ENCODE measurements around the gene NUP107.

The NUP107 gene

DNA sequence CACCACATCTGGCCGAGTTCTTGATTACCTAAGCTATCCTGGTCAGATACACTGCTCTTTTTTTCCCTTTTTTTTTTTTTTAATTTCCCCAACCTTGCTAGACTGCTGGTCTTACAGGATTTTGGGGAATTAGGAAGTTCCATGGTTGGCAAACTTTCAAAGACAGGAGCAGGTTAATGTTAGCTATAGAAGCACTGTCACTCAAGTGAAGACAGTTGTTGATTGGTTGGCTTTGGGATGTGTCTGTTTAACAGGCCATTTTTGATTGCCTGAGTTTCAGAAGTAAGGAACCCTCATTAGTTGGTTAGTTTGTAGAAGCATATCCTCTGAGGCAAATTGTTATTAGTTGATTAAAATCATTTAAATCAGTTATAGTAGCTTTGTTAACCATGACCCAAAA lies 39.3 kb upstream of the NUP107 start:
- DNase-seq (ENCODE audit: low read depth): no peak
- TF ChIP-seq, protein P1, sequence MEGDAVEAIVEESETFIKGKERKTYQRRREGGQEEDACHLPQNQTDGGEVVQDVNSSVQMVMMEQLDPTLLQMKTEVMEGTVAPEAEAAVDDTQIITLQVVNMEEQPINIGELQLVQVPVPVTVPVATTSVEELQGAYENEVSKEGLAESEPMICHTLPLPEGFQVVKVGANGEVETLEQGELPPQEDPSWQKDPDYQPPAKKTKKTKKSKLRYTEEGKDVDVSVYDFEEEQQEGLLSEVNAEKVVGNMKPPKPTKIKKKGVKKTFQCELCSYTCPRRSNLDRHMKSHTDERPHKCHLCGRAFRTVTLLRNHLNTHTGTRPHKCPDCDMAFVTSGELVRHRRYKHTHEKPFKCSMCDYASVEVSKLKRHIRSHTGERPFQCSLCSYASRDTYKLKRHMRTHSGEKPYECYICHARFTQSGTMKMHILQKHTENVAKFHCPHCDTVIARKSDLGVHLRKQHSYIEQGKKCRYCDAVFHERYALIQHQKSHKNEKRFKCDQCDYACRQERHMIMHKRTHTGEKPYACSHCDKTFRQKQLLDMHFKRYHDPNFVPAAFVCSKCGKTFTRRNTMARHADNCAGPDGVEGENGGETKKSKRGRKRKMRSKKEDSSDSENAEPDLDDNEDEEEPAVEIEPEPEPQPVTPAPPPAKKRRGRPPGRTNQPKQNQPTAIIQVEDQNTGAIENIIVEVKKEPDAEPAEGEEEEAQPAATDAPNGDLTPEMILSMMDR (conservative IDR thresholded peaks at IDR 0.05; ENCODE audit: low read length): no peak
- H3K4me3 ChIP-seq (ENCODE audit: low read length): no peak overlapping the region

DNA sequence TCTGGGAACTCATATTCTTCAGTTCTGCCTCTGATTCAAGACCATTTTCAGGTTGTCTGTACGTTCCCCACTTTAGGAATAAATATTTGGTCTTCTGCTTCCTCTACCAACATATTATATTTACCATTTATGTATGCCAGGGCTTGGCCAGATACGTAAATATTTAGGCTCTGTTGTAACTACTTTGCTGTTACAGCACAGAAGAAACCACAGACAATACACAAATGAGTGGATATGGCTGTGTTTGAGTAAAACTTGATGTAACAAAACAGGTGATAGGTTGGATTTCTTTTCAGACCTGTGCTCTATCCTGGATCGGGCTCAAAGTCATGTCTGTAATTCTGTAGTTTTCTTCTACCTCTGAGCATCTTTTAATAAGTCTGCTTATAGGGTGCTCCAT lies 38.6 kb upstream of the NUP107 start:
- TF ChIP-seq, protein P1 (conservative IDR thresholded peaks at IDR 0.05; ENCODE audit: low read length): no peak
- H3K4me3 ChIP-seq (ENCODE audit: low read length): no peak overlapping the region
- no peak for DNase-seq (ENCODE audit: low read depth)

DNA sequence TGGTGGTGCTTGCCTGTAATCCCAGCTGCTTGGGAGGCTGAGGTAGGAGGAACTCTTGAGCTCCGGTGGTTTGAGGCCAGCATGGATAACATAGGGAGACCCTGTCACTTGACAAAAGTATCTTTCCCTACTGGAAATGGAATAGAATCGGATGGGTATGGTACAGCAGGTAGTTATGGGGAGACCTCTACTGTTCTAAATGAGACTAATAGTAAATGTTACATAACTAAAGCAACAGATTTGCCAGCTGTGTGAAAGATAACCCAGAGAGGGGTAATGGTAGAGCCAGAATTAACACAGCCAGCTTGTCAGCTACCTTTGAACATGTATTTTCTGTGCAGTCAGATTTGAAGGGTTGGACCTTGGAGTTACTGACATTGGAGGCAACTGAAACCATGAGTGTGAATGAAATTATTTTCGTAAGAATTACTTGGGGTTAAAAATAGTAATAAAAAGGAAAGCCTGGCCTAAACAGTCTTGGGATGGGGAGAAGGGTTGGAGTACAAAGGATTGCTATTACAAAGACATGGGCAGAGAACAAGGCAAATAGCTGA lies 21.7 kb upstream of the NUP107 start:
- no peak overlapping the region for H3K4me3 ChIP-seq (ENCODE audit: low read length)
- TF ChIP-seq, protein P1 (conservative IDR thresholded peaks at IDR 0.05; ENCODE audit: low read length): no peak
- no peak for DNase-seq (ENCODE audit: low read depth)

DNA sequence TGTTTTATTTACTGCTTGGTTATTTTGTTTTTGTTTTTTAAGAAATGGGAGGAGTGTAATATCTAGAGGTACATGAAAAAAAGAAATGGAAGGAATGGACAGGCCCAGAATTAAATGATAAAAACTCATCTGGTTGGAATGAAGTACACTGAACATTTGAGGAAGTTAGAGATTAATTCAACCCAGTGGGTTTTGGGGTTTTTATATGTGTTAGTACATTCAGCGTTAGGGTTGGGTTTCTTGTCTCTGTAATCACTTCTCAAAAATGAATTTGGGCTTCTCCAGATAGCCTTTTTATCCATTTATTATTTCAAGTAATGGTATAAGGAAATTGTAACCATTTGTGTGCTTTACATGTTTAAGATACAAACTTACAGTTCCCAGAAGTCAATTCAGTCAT lies 19.5 kb upstream of the NUP107 start:
- TF ChIP-seq, protein P1 (conservative IDR thresholded peaks at IDR 0.05; ENCODE audit: low read length): no peak
- no peak overlapping the region for H3K4me3 ChIP-seq (ENCODE audit: low read length)
- no peak for DNase-seq (ENCODE audit: low read depth)

DNA sequence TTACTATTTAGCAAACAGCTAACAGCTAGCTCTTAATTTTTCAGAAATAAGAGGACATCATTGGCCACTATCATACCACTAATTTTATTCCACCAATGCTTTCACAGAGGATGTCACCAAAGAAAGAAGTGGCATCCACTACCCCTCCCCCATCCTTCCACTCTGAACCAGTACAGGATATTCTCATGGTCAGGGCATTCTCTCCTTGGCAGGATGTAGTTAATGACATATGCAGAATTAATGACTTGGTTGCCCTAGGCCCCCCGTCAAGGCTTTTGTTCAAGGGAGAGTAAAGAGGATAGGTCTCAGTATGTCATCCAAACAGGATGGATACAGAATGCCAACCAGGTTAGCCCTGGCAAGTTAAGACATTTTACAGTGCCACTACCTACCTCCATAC lies 18.9 kb upstream of the NUP107 start:
- no peak overlapping the region for H3K4me3 ChIP-seq (ENCODE audit: low read length)
- no peak for DNase-seq (ENCODE audit: low read depth)
- TF ChIP-seq, protein P1 (conservative IDR thresholded peaks at IDR 0.05; ENCODE audit: low read length): no peak

DNA sequence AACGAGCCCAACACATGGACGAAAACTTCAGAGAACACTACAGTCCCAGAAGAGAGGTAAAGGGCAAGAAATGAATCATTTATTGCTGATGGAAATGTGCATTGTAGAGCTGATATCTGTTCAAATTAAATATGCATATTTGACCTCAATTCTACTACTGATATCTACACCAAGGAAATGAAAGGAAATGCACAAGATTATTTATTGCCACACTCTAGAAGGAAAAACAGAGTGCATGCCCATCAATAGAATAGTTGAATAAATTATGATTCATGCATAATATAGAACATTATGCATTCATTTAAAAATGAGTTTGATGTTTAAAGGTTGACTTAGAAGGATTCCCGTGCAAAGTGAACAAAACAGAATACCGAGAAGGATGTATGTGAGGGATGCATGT lies 15.6 kb upstream of the NUP107 start:
- no peak for DNase-seq (ENCODE audit: low read depth)
- TF ChIP-seq, protein P1 (conservative IDR thresholded peaks at IDR 0.05; ENCODE audit: low read length): no peak
- no peak overlapping the region for H3K4me3 ChIP-seq (ENCODE audit: low read length)

- no peak for DNase-seq (ENCODE audit: low read depth)
- TF ChIP-seq, protein P1 (conservative IDR thresholded peaks at IDR 0.05; ENCODE audit: low read length): no peak
- H3K4me3 ChIP-seq (ENCODE audit: low read length): no peak overlapping the region
Observed at GRCh38 chr12:68673788-68674187, 13.0 kb upstream of the NUP107 start.
